OCI-LY7 (cell line): Measurements from ENCODE around the gene AMIGO2.

Source experiments
- CTCF ChIP-seq: fragments of 200-600 bp; sonication (generic); conservative IDR thresholded peaks from 2 replicates; pipeline ENCODE4 v1.5.1; 2014; ENCODE audit warnings: mild to moderate bottlenecking, antibody characterized with exemption, low read length, moderate library complexity, mixed read lengths
- EZH2phosphoT487 ChIP-seq: fragments of 200-600 bp; sonication (generic); IDR thresholded peaks from 2 replicates; pipeline ENCODE4 v1.6.1; 2018; ENCODE audit warnings: low read depth, borderline replicate concordance, mild to moderate bottlenecking, mixed run types, antibody characterized with exemption, low read length, moderate library complexity, mixed read lengths

DNA sequence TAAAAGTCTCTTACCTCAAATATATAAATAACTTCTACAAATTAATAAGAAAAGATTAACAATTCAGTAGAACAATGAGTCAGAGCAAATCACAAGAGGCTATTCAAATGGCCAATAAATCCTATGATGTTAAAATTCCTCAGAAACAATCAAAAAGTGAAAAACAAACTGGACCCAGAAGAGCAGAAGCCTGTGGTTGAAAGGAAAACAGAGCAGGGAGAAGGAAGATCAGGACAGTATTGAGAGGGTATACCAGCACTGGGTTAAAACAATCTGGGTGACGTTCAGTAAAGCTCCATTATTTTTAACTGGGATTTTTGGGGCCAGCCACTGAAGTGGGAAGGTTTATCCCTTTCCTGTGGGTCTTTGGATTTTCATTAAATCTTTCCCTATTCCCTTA lies 40.0 kb downstream of the AMIGO2 start:
- TF ChIP-seq CTCF = no peak
- TF ChIP-seq EZH2phosphoT487 = no peak
